Measurements from ENCODE around the gene ACSS1. TPM values are rescaled to one million over a fixed set of nuclear protein-coding genes. Genes with fewer than 3 reads are reported as not detected.

Gene ACSS1
- total and polyA plus RNA-seq, 2 of the 8 experiments (the other 6 are each of a cell fraction or from before 2014, with no cell fraction given) = 2.6 to 3.4 TPM

DNA sequence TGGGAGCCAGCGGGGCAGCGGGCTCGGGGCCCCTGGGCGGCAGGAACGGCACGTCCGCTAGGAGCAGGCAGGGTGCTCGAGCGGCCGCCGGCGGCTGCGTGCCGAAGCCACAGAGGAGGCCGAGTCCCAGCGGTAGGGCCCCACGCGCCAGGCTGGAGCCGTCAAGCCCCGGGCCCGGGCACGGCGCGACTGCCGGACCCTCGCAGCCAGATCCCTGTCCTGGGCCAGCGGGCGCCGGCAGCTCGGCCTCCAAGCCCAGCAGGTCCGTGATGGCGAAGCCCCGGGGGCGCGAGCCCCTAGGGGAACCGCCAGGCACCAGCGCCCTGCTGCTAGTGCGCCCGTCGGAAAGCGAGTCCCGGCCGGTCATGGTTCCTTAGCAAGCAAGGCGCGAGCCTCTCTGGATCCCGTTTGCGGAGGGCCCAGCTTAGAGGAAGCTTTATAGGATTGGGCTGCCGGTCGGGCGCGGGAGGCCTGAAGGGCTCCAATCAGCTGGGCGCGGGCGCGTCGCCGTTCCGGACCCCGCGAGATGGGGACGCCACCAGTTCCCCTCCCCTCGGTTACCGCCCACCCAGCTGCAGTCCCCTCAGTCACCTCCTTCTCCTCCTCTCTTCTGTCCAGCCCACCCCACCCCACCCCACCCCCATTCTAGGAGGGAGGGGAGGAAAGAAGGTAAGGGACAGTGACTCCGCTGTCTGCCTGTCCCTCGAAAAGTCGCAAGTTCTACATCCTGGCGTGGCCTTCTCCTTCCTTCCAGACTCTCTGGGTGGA, 24.0 kb upstream of the ACSS1 start, which contains the start of gene VSX1 (continued):
- TF ChIP-seq, protein P1, sequence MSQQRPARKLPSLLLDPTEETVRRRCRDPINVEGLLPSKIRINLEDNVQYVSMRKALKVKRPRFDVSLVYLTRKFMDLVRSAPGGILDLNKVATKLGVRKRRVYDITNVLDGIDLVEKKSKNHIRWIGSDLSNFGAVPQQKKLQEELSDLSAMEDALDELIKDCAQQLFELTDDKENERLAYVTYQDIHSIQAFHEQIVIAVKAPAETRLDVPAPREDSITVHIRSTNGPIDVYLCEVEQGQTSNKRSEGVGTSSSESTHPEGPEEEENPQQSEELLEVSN (IDR thresholded peaks at IDR 0.05) = no peak
- TF ChIP-seq RAD21 (IDR thresholded peaks at IDR 0.05 in 1 of 2, conservative IDR thresholded peaks at IDR 0.05 in 1 of 2; ENCODE audit: low read depth in 2 of 2, low read length in 2 of 2) (no peak), SP4 (IDR thresholded peaks at IDR 0.05; ENCODE audit: low read length) (no peak), HDAC6 (IDR thresholded peaks at IDR 0.05; ENCODE audit: low read depth, low read length) (no peak), CBX5 (IDR thresholded peaks at IDR 0.05; ENCODE audit: low read depth, low read length) (no peak), SUZ12 (IDR thresholded peaks at IDR 0.05; ENCODE audit: low read length) (peak; percentile 79), NRF1 (IDR thresholded peaks at IDR 0.05; ENCODE audit: low read depth, low read length) (no peak), CEBPB (IDR thresholded peaks at IDR 0.05; ENCODE audit: low read depth, low read length) (no peak), KDM4A (IDR thresholded peaks at IDR 0.05; ENCODE audit: low read depth, low read length, severe bottlenecking) (peak; percentile 39), BCL11A (IDR thresholded peaks at IDR 0.05; ENCODE audit: low read depth in 2 of 2, low read length in 2 of 2) (no peak), TAF1 (IDR thresholded peaks at IDR 0.05; ENCODE audit: low read depth, low read length) (no peak)
